ENCODE results near the gene SIPA1L3. TPM values are rescaled to one million over a fixed set of nuclear protein-coding genes. Genes with fewer than 3 reads are reported as not detected.

Gene SIPA1L3
- total and polyA plus RNA-seq, 2 of the 13 experiments (the other 11 are each of a cell fraction or from before 2014, with no cell fraction given), result 5.5 to 7.7 TPM

DNA sequence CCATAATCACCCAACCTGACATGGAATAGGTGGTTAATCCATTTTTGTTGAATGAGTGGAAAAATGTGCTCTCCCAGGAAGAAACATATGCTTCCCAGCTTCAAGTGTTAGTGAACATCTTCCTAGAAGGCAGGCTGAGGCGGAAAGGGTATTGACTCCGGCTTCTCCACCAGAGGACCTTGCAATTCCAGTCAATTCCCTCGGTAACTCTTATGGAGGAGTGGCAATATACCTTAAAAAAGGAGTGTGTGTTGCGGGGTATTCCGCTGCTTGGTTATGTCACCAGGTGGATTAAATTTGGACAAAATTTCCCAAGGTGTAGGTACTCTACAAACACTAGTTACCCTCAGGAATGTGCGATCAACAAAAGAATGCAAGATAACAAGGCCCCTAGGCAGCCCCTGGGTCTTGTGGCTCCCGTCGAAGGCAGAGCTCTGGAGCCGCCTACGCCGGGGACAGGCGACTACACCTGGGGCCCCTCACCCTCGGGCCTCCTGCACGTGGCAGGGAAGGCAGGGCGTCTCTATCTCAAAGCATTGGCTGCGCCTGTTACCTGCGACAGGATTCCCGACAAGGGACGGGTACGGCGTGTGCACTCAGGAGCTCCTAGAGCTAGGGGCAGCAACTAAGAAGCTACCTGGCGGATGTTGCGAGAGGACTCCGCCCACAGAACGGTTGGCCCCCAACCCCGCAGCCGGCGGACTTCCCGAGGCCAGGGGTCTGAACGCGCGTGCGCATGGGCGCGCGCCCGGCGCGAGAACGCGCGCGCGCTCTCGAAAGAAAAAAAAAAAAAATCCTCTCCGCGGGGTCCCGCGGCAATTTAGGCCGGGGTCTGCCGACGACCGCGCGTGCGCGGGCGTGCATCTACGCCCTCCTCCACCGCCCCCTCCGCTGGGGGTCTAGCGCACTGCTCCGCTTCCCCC is 801 bp upstream of the SIPA1L3 start, which contains the start of gene WDR87 (continued):
- TF ChIP-seq ZNF75D (CRISPR knock-in tag; IDR thresholded peaks at IDR 0.05; ENCODE audit: borderline replicate concordance) (no peak), ZNF788 (CRISPR knock-in tag; IDR thresholded peaks at IDR 0.05; ENCODE audit: borderline replicate concordance) (peak; percentile 31; the same call in 1 of the 2 replicates), EHMT2 (IDR thresholded peaks at IDR 0.05; ENCODE audit: borderline replicate concordance, low read depth, low read length) (no peak), ZSCAN22 (CRISPR knock-in tag; IDR thresholded peaks at IDR 0.05) (no peak; the same call in 1 of the 2 replicates), ZSCAN20 (CRISPR knock-in tag; IDR thresholded peaks at IDR 0.05; ENCODE audit: borderline replicate concordance) (peak; percentile 88; the same call in 1 of the 2 replicates), SOX6 (IDR thresholded peaks at IDR 0.05) (no peak), SOX6 (CRISPR knock-in tag; IDR thresholded peaks at IDR 0.05) (peak; percentile 26; the same call in 1 of the 2 replicates), DMAP1 (CRISPR knock-in tag; IDR thresholded peaks at IDR 0.05) (peak; percentile 75; the same call in 1 of the 2 replicates), CREB1 (IDR thresholded peaks at IDR 0.05) (no peak), CREB1 (CRISPR knock-in tag; IDR thresholded peaks at IDR 0.05) (0 out of 2 replicates have a peak, but pooled peaks have one; percentile 29), FOXK2 (IDR thresholded peaks at IDR 0.05) (no peak), SOX13 (IDR thresholded peaks at IDR 0.05) (no peak), SOX13 (CRISPR knock-in tag; conservative IDR thresholded peaks at IDR 0.05 in 1 of 2, IDR thresholded peaks at IDR 0.05 in 1 of 2) (no peak)
- TF ChIP-seq, protein P1, sequence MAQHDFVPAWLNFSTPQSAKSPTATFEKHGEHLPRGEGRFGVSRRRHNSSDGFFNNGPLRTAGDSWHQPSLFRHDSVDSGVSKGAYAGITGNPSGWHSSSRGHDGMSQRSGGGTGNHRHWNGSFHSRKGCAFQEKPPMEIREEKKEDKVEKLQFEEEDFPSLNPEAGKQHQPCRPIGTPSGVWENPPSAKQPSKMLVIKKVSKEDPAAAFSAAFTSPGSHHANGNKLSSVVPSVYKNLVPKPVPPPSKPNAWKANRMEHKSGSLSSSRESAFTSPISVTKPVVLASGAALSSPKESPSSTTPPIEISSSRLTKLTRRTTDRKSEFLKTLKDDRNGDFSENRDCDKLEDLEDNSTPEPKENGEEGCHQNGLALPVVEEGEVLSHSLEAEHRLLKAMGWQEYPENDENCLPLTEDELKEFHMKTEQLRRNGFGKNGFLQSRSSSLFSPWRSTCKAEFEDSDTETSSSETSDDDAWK (CRISPR knock-in tag; IDR thresholded peaks at IDR 0.05), result no peak
- TF ChIP-seq, protein P2, sequence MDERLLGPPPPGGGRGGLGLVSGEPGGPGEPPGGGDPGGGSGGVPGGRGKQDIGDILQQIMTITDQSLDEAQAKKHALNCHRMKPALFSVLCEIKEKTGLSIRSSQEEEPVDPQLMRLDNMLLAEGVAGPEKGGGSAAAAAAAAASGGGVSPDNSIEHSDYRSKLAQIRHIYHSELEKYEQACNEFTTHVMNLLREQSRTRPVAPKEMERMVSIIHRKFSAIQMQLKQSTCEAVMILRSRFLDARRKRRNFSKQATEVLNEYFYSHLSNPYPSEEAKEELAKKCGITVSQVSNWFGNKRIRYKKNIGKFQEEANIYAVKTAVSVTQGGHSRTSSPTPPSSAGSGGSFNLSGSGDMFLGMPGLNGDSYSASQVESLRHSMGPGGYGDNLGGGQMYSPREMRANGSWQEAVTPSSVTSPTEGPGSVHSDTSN (CRISPR knock-in tag; IDR thresholded peaks at IDR 0.05), result no peak
- TF ChIP-seq, protein P3, sequence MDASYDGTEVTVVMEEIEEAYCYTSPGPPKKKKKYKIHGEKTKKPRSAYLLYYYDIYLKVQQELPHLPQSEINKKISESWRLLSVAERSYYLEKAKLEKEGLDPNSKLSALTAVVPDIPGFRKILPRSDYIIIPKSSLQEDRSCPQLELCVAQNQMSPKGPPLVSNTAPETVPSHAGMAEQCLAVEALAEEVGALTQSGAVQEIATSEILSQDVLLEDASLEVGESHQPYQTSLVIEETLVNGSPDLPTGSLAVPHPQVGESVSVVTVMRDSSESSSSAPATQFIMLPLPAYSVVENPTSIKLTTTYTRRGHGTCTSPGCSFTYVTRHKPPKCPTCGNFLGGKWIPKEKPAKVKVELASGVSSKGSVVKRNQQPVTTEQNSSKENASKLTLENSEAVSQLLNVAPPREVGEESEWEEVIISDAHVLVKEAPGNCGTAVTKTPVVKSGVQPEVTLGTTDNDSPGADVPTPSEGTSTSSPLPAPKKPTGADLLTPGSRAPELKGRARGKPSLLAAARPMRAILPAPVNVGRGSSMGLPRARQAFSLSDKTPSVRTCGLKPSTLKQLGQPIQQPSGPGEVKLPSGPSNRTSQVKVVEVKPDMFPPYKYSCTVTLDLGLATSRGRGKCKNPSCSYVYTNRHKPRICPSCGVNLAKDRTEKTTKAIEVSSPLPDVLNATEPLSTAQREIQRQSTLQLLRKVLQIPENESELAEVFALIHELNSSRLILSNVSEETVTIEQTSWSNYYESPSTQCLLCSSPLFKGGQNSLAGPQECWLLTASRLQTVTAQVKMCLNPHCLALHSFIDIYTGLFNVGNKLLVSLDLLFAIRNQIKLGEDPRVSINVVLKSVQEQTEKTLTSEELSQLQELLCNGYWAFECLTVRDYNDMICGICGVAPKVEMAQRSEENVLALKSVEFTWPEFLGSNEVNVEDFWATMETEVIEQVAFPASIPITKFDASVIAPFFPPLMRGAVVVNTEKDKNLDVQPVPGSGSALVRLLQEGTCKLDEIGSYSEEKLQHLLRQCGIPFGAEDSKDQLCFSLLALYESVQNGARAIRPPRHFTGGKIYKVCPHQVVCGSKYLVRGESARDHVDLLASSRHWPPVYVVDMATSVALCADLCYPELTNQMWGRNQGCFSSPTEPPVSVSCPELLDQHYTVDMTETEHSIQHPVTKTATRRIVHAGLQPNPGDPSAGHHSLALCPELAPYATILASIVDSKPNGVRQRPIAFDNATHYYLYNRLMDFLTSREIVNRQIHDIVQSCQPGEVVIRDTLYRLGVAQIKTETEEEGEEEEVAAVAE (CRISPR knock-in tag; IDR thresholded peaks at IDR 0.05; ENCODE audit: borderline replicate concordance), result no peak
- TF ChIP-seq, protein P4, sequence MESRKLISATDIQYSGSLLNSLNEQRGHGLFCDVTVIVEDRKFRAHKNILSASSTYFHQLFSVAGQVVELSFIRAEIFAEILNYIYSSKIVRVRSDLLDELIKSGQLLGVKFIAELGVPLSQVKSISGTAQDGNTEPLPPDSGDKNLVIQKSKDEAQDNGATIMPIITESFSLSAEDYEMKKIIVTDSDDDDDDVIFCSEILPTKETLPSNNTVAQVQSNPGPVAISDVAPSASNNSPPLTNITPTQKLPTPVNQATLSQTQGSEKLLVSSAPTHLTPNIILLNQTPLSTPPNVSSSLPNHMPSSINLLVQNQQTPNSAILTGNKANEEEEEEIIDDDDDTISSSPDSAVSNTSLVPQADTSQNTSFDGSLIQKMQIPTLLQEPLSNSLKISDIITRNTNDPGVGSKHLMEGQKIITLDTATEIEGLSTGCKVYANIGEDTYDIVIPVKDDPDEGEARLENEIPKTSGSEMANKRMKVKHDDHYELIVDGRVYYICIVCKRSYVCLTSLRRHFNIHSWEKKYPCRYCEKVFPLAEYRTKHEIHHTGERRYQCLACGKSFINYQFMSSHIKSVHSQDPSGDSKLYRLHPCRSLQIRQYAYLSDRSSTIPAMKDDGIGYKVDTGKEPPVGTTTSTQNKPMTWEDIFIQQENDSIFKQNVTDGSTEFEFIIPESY (CRISPR knock-in tag; IDR thresholded peaks at IDR 0.05), result no peak
- TF ChIP-seq, protein P5, sequence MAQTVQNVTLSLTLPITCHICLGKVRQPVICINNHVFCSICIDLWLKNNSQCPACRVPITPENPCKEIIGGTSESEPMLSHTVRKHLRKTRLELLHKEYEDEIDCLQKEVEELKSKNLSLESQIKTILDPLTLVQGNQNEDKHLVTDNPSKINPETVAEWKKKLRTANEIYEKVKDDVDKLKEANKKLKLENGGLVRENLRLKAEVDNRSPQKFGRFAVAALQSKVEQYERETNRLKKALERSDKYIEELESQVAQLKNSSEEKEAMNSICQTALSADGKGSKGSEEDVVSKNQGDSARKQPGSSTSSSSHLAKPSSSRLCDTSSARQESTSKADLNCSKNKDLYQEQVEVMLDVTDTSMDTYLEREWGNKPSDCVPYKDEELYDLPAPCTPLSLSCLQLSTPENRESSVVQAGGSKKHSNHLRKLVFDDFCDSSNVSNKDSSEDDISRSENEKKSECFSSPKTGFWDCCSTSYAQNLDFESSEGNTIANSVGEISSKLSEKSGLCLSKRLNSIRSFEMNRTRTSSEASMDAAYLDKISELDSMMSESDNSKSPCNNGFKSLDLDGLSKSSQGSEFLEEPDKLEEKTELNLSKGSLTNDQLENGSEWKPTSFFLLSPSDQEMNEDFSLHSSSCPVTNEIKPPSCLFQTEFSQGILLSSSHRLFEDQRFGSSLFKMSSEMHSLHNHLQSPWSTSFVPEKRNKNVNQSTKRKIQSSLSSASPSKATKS (CRISPR knock-in tag; IDR thresholded peaks at IDR 0.05), result 0 out of 2 replicates have a peak, but pooled peaks have one; percentile 31
